ENCODE data around the gene PPP5C. TPM values are rescaled to one million over a fixed set of nuclear protein-coding genes. Genes with fewer than 3 reads are reported as not detected.
"Not testable (repeated sequence)": the region's sequence is repeated elsewhere in the genome, so short reads cannot be mapped to it uniquely, and the experiment has no call there.

Gene PPP5C
- total and polyA plus RNA-seq, 9 of the 15 experiments (the other 6 are each of a cell fraction or from before 2014, with no cell fraction given) = 1.9 to 166 (median 108) TPM

- H3K36me3 ChIP-seq (ENCODE audit: control insufficient read depth, insufficient read depth, low read length); H3K79me2 ChIP-seq (ENCODE audit: control insufficient read depth, insufficient read depth, low read length); H3K27ac ChIP-seq (ENCODE audit: extremely low read depth, low read depth, low read length); H3K9me1 ChIP-seq (ENCODE audit: control insufficient read depth, insufficient read depth, low read length); BruUV-seq (replicated peaks); H3K4me3 ChIP-seq; H2AFZ ChIP-seq (ENCODE audit: low read depth, low read length); H4K20me1 ChIP-seq (replicated peaks; ENCODE audit: control insufficient read depth, insufficient read depth, low read length); ATAC-seq; in situ Hi-C loops (cut with MboI); H3K9me3 ChIP-seq (replicated peaks; ENCODE audit: control insufficient read depth, insufficient read depth, low read depth, low read length); H3K9ac ChIP-seq (ENCODE audit: insufficient read depth in 1 of 2, low read depth in 2 of 2, low read length in 2 of 2); intact Hi-C loops (cut with micrococcal nuclease); FAIRE-seq; H3K4me2 ChIP-seq (ENCODE audit: insufficient read depth, low read length); CTCF ChIA-PET (ENCODE audit: low intra/inter-chr PET ratio); H3K4me1 ChIP-seq (replicated peaks in 1 of 2; ENCODE audit: control insufficient read depth in 2 of 2, insufficient read depth in 2 of 2, low read length in 2 of 2); DNase-seq (ENCODE audit: extremely low read depth in 1 of 4, low spot score in 3 of 4): not testable (repeated sequence)
- POLR2A ChIA-PET = interaction anchor here (0.6 kb wide), 1 partner anchor 28 kb away, joined by 3 read pairs; no protein-coding TSS in a partner anchor
- 14% methylated on average over 12 of the region's 14 CpGs for WGBS (ENCODE audit: insufficient coverage, low coverage, missing lambda C conversion rate)
- peaks cover 10 to 20% of the 10 kb centered on the region in 2 experiments; a peak in 4 of 5 replicates for H3K27me3 ChIP-seq (ENCODE audit: control insufficient read depth in 2 of 2, insufficient read depth in 2 of 2, low read length in 2 of 2)
Observed at GRCh38 chr19:46313540-46314469, 33.1 kb upstream of the PPP5C start.

- H3K79me2 ChIP-seq (ENCODE audit: control insufficient read depth, insufficient read depth, low read length) = no peaks in the 10 kb centered on the region
- ATAC-seq (no peak), DNase-seq (ENCODE audit: extremely low read depth in 1 of 4, low spot score in 3 of 4) (peak in 1 of 4 experiments; percentile 10), FAIRE-seq (no peak)
- no TSS peak for BruUV-seq (replicated peaks)
- no peak overlapping the region for H3K27ac ChIP-seq (ENCODE audit: extremely low read depth, low read depth, low read length)
- peaks cover 0 to 14% of the 10 kb centered on the region in 2 experiments; a peak in 3 of 5 replicates for H3K27me3 ChIP-seq (ENCODE audit: control insufficient read depth in 2 of 2, insufficient read depth in 2 of 2, low read length in 2 of 2)
- no peaks in the 10 kb centered on the region for H3K9me1 ChIP-seq (ENCODE audit: control insufficient read depth, insufficient read depth, low read length)
- intact Hi-C loops (cut with micrococcal nuclease) = no loop called here
- in situ Hi-C loops (cut with MboI) = no loop called here
- no peaks in the 10 kb centered on the region; a peak in 1 of 5 replicates for H3K4me1 ChIP-seq (replicated peaks in 1 of 2; ENCODE audit: control insufficient read depth in 2 of 2, insufficient read depth in 2 of 2, low read length in 2 of 2)
- no peak overlapping the region for H3K4me2 ChIP-seq (ENCODE audit: insufficient read depth, low read length)
- H3K4me3 ChIP-seq = no peak overlapping the region
- H4K20me1 ChIP-seq (replicated peaks; ENCODE audit: control insufficient read depth, insufficient read depth, low read length) = no peaks in the 10 kb centered on the region
- ChIA-PET POLR2A (interaction anchor here (1.3 kb wide), 1 partner anchor 18 kb away, joined by 3 read pairs; no protein-coding TSS in a partner anchor), CTCF (ENCODE audit: low intra/inter-chr PET ratio) (no interaction called here)
- no peak overlapping the region for H2AFZ ChIP-seq (ENCODE audit: low read depth, low read length)
- 0% methylated on average over 2 of the region's 2 CpGs for WGBS (ENCODE audit: insufficient coverage, low coverage, missing lambda C conversion rate)
- no peaks in the 10 kb centered on the region for H3K9me3 ChIP-seq (replicated peaks; ENCODE audit: control insufficient read depth, insufficient read depth, low read depth, low read length)
- H3K9ac ChIP-seq (ENCODE audit: insufficient read depth in 1 of 2, low read depth in 2 of 2, low read length in 2 of 2) = no peak overlapping the region
- no peaks in the 10 kb centered on the region for H3K36me3 ChIP-seq (ENCODE audit: control insufficient read depth, insufficient read depth, low read length)
- TF ChIP-seq ZNF408 (CRISPR knock-in tag; IDR thresholded peaks at IDR 0.05; ENCODE audit: low read depth) (no peak), ARID3B (CRISPR knock-in tag; IDR thresholded peaks at IDR 0.05; ENCODE audit: borderline replicate concordance) (no peak), ZBTB26 (CRISPR knock-in tag; IDR thresholded peaks at IDR 0.05) (no peak), BCOR (IDR thresholded peaks at IDR 0.05) (peak; percentile 52; the same call in 1 of the 2 replicates), FOXP4 (CRISPR knock-in tag; IDR thresholded peaks at IDR 0.05; ENCODE audit: borderline replicate concordance) (no peak), SMARCA5 (IDR thresholded peaks at IDR 0.05) (0 out of 2 replicates have a peak, but pooled peaks have one; percentile 38), CGGBP1 (CRISPR knock-in tag; IDR thresholded peaks at IDR 0.05) (no peak)
Observed at GRCh38 chr19:46317339-46317738, 29.5 kb upstream of the PPP5C start.
